Measurements from ENCODE around the gene CD52.

CD52 gene

DNA sequence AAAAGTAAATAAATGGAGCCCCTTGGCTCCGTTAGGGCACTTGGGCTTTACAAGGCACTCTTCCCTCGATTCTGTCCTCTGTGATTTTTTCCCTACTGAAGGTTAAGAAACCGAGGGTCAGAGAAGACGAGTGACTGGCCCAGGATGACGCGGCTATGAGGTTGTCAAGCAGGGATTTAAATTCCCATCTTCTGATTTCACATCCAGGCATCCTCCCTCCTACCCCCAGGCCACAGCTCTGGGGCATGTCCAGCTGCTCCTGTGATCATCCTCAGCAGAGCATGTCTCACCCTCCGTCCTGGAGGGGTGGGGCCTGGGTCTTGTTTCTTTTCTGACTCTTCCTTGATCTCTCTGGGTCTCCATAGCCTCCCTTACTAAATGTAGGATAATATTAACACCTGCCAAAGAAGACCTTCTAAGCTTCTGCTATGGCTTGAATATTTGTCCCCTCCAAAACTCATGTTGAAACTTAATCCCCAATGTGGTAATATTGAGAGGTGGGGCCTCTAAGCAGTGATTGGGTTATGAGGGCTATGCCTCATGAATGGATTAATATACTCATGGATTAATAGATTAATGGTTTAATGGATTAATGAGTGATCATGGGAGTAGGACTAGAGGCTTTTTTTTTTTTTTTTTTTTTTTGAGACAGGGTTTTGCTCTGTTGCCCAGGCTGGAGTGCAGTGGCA lies 31.6 kb downstream of the CD52 start:
- DNase-seq = peak; percentile 73
- no peak overlapping the region for H3K4me3 ChIP-seq (ENCODE audit: low read depth, low read length)
- TF ChIP-seq, protein P1, sequence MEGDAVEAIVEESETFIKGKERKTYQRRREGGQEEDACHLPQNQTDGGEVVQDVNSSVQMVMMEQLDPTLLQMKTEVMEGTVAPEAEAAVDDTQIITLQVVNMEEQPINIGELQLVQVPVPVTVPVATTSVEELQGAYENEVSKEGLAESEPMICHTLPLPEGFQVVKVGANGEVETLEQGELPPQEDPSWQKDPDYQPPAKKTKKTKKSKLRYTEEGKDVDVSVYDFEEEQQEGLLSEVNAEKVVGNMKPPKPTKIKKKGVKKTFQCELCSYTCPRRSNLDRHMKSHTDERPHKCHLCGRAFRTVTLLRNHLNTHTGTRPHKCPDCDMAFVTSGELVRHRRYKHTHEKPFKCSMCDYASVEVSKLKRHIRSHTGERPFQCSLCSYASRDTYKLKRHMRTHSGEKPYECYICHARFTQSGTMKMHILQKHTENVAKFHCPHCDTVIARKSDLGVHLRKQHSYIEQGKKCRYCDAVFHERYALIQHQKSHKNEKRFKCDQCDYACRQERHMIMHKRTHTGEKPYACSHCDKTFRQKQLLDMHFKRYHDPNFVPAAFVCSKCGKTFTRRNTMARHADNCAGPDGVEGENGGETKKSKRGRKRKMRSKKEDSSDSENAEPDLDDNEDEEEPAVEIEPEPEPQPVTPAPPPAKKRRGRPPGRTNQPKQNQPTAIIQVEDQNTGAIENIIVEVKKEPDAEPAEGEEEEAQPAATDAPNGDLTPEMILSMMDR (IDR thresholded peaks at IDR 0.05; ENCODE audit: low read depth, low read length, missing control alignments) = no peak
- in situ Hi-C loops (cut with HindIII; ENCODE audit: low pct_ligation_motif_present, low sequenced_read_pairs) = no loop called here
- H3K27me3 ChIP-seq (replicated peaks) = no peaks in the 10 kb centered on the region
- H3K27ac ChIP-seq = no peak overlapping the region
- no peaks in the 10 kb centered on the region for H3K36me3 ChIP-seq (replicated peaks)

DNA sequence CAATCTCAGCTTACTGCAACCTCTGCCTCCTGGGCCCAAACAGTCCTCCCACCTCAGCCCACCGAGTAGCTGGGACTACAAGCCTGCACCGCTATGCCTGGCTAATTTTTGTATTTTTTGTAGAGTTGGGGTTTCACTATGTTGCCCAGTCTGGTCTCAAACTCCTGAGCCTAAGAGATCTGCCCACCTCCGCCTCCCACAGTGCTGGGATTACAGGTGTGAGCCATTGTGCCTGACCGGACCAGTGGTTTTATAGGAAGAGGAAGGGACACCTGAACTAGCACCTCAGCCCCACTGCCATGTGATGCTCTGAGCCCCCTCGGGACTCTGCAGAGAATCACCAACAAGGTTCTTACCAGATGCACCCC lies 32.1 kb downstream of the CD52 start:
- no peak for DNase-seq
- TF ChIP-seq, protein P1 (IDR thresholded peaks at IDR 0.05; ENCODE audit: low read depth, low read length, missing control alignments) = no peak
- Histone ChIP-seq H3K27ac (no peak overlapping the region), H3K27me3 (replicated peaks) (no peaks in the 10 kb centered on the region), H3K4me3 (ENCODE audit: low read depth, low read length) (no peak overlapping the region), H3K36me3 (replicated peaks) (no peaks in the 10 kb centered on the region)
- in situ Hi-C loops (cut with HindIII; ENCODE audit: low pct_ligation_motif_present, low sequenced_read_pairs) = no loop called here

DNA sequence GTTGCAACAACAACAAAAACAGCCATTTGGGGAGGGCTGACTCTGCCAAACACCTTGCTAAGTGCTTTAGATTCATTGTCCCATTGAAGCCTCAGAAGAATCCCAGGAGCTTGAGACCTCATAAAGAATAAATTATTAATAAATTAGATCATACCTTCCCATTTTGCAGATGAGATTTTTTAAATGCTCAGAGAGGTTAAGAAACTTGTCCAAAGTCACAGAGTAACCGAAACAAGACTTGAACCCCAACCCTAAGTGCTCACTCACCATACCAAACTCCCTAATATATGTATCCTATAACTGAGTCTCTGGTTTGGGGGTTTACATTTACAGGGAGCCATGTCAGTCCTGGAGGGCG lies 32.6 kb downstream of the CD52 start:
- in situ Hi-C loops (cut with HindIII; ENCODE audit: low pct_ligation_motif_present, low sequenced_read_pairs) = no loop called here
- Histone ChIP-seq H3K4me3 (ENCODE audit: low read depth, low read length) (no peak overlapping the region), H3K36me3 (replicated peaks) (no peaks in the 10 kb centered on the region), H3K27ac (no peak overlapping the region), H3K27me3 (replicated peaks) (no peaks in the 10 kb centered on the region)
- DNase-seq = no peak
- TF ChIP-seq, protein P1 (IDR thresholded peaks at IDR 0.05; ENCODE audit: low read depth, low read length, missing control alignments) = no peak

DNA sequence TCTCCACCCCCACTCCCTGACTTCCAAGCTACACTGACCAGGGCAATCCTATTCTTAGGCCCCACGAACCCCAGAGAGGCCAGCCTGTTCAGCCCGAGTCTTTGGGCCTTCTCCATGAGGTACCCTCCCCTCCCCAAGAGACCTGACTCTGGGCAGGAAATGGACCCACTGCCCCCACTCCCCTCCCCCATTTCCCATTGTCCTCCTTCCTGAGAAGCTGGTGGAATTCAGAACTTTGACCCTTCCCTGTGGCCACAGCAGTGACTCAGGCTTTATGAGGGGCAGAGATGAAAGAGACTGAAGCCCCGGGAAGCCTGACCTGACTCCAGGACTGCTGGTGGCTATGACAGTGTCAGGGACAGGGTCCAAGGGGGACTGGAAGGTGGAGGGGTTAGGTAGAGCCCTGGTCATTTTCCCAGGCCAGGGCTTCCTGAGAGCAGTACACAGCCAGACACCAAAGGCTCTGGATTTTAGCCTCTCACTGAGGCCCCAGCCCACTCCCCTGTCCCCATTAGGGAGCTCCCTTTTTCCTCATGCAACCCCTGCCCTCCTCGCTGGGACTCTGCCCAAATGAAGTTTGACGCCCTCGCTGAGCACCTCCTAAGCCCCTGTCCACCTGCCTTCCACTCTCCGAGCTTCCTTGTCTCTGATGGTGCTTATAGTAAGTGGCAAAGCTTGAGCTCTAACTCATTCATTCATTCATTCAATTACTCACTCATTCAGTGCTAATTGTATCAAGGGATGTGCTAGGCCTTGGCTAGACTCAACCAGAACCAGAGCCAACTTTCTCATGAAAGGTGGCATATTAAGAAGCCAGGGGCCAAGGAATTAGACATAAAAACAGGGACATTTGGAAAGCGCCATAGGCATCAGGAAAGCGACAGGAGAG lies 33.2 kb downstream of the CD52 start:
- Histone ChIP-seq H3K27me3 (replicated peaks) (no peaks in the 10 kb centered on the region), H3K27ac (no peak overlapping the region), H3K4me3 (ENCODE audit: low read depth, low read length) (no peak overlapping the region), H3K36me3 (replicated peaks) (no peaks in the 10 kb centered on the region)
- in situ Hi-C loops (cut with HindIII; ENCODE audit: low pct_ligation_motif_present, low sequenced_read_pairs) = no loop called here
- TF ChIP-seq, protein P1 (IDR thresholded peaks at IDR 0.05; ENCODE audit: low read depth, low read length, missing control alignments) = no peak
- DNase-seq = no peak

DNA sequence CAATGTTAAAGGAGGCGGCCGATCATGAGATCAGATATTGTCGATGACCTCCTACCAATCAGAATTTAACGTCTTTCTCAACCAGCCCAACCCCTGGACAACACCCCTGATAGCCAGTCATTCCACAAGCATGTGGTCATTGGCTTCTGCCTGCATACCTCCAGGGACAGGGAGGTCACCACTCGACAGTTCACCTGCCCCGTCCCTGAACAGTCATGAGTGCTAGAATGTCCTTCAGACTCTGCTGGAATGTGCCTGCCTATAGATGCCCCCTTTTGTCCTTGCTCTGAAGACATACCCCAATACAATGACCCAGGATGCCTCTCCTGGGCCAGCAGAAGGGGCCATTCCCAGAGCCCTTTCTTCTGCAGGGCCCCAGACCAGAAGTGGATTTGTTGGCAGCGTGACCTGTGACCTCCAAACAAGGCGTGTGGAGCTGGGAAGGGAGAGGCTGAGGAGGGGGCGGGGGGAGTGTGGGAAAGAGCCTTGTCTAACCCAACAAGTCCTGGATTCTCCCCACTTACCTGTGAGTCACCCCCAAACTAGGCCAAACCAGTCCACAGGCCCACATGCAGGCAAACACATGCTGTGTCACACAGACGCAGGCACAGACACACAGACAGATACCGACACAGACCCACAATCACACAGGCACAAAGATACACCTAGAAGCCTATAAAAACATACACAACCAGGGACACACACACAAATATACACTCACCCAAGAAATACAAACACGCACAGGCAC lies 34.0 kb downstream of the CD52 start:
- DNase-seq = peak; percentile 35
- Histone ChIP-seq H3K27ac (no peak overlapping the region), H3K36me3 (replicated peaks) (no peaks in the 10 kb centered on the region), H3K4me3 (ENCODE audit: low read depth, low read length) (no peak overlapping the region), H3K27me3 (replicated peaks) (no peaks in the 10 kb centered on the region)
- TF ChIP-seq, protein P1 (IDR thresholded peaks at IDR 0.05; ENCODE audit: low read depth, low read length, missing control alignments) = no peak
- in situ Hi-C loops (cut with HindIII; ENCODE audit: low pct_ligation_motif_present, low sequenced_read_pairs) = no loop called here

All from brain microvascular endothelial cell (primary cell).